Measurements from ENCODE around the gene AGAP9.
"Not testable (repeated sequence)": the region's sequence is repeated elsewhere in the genome, so short reads cannot be mapped to it uniquely, and the experiment has no call there.

AGAP9 gene

DNA sequence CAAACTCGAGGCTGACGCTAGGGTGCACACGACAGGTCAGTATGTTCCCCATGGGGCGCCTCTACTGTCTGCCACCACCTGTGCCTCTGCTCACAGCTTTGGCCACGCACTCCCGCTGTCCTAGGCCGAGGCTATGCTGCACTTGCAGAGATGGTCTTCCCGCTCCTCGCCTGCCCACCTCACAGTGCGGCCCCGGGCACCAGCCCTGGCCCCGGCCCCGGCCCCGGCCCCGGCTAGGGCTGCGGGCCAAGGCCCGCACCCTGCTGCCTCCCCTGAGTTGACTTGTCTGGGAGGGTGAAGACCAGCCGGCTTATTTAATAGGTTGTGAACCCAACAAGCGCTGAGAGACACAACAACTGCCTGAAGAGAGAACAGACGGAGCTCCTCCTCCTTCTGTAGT is at the start of gene AGAP9:
TSS of gene AGAP9 (minus strand) at position 164 of the 400 bp plus-strand sequence. CDS start at position 52, 112 bp downstream.
- not testable (repeated sequence) for DNase-seq (ENCODE audit: low spot score)

DNA sequence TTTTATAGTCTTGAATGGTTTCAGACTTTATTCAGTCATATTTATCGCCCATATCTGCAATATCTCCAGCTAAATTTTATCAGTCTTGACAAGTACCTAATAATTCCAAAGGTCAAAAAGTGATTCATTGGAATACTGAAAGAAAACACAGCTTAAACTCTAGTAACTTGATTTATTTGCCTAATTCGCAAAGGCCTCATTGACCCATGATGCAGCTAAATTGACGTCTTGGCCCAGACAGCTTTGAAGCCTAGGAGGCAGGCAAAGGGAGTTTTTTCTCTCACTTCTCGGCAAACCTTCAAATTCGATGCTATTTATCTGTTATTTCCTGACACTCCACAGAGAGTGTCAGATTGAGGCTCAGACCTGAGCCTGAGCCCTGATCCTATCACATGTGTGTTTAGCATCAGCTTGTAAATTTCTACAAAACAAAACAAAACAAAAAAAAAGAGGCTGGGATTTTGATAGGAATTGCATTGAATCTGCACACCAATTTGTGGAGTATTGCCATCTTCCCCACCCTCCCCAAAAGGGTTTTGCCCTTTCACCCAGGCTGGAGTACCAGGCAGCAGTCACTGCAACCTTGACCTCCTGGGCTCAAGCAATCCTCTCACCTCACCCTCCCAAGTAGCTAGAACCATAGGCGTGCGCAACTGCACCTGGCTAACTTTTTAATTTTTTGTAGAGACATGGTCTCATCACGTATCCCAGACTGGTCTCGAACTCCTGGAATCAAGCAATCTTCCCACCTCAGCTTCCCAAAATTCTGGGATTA is 47.9 kb upstream of the AGAP9 start:
- DNase-seq (ENCODE audit: low spot score) = not testable (repeated sequence)

DNA sequence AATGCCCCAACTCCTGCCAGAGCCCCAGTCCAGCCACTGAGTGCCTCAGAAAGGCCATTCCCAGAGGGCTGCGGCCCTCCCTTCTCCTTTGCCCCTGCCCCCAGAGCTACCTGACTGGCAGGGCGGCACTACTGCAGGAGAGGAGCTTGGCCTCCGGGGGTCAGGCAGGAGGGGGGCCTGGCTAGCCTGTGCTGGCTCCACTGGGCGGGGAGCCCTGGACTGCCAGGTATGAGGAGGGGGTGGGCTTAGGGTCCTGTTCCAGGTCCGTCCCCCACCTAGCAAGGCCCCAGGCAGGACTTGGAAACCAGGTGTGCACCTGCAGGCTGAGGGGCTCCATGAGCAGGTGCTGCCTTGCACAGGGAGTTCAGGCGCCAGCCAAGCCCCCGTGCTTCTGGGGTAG is 43.3 kb upstream of the AGAP9 start:
- DNase-seq (ENCODE audit: low spot score) = not testable (repeated sequence)

DNA sequence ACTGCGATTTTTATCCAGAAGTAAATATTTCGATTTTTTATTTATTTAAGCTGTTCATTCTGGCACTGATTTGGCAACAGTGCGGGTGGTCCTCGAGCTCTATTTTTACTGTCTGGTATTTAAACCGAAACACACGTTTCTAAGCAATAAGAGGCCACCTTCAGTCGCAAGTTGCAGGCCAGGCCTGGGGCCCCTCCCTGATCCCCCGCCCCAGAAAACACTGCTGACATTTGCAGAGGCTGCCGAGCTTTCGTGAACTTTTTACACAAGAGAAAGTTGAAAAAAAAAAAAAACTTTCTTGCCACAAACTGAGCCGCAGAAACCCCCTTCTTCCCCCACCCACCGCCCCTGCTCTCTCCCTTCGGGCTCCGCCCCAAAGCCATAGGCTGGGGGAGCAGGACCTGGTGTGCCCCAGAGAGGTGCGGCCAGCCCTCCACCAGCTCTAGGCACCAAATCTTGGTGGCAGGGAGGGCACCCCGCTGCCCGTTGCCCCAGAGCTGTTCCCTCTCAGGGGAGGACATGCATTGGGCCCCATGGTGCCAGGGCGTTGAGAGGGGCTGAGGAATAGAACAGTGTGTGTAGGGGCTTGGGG is 42.8 kb upstream of the AGAP9 start:
- DNase-seq (ENCODE audit: low spot score) = not testable (repeated sequence)

DNA sequence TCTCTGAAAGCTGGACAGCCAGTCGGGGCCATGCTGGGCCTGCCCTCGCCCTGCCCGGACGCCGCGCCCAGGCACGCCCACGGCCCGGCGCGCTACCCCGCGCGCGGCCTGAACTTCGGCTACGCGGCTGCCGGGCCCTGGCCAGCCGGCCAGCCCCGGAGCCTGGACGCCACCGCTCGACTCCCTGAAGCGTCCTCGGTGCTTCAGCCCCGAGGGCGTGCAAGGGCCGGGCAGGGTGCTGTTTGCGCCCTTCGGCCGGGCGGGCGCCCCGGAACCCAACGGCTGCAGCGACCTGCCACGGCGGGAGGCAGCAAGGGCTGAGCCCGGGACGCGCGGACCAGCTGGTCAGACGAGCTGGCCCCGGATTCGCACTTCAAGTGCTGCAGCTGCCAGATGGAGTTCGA is 42.1 kb upstream of the AGAP9 start:
- DNase-seq (ENCODE audit: low spot score) = not testable (repeated sequence)

DNA sequence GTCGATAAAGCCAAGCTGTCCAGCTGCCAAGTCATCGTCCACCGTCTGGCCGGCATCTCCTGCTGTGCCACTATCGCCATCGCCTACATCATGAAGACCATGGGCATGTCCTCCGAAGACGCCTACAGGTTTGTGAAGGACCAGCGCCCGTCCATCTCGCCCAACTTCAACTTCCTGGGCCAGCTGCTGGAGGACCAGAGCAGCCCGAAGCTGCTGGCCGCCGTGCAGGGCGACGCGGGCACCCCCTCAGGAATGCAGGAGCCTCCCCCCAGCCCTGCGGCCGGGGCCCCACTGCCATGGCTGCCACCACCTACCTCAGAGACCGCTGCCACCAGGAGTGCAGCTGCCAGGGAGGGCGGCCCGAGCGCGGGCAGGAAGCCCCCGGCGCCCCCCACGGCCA is 41.5 kb upstream of the AGAP9 start:
- DNase-seq (ENCODE audit: low spot score) = not testable (repeated sequence)

DNA sequence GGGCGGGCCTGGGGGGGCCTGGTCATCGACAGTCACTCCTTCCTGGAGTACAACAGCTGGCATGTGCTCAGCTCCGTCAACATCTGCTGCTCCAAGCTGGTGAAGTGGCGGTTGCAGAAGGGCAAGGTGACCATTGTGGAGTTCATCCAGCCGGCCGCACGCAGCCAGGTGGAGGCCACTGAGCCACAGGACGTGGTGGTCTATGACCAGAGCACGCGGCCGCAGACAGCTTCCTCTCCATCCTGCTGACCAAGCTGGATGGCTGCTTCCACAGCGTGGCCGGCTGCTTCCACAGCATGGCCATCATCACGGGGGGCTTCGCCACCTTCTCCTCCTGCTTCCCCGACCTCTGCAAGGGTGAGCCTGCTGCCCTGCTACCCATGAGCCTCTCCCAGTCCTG is 40.9 kb upstream of the AGAP9 start:
- DNase-seq (ENCODE audit: low spot score) = not testable (repeated sequence)

DNA sequence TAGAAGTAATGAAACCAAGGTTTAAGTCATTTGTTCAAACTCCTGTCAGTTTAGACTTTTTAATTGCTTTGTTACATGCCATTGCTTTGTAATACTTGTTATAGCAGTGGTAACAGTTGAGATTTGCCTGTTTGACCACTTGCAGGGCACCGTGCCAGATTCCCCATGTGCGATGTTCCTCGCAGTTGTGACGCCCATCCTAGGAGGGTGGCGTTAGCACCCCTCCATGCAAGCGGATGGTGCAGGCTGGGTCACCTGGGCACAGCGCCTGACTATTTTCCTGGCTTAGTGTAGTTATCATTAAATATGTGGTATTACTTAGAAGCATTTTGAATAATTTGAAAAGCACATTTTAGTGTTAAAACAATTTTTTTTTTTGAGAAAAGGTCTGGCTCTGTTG is 37.0 kb upstream of the AGAP9 start:
- DNase-seq (ENCODE audit: low spot score) = not testable (repeated sequence)

DNA sequence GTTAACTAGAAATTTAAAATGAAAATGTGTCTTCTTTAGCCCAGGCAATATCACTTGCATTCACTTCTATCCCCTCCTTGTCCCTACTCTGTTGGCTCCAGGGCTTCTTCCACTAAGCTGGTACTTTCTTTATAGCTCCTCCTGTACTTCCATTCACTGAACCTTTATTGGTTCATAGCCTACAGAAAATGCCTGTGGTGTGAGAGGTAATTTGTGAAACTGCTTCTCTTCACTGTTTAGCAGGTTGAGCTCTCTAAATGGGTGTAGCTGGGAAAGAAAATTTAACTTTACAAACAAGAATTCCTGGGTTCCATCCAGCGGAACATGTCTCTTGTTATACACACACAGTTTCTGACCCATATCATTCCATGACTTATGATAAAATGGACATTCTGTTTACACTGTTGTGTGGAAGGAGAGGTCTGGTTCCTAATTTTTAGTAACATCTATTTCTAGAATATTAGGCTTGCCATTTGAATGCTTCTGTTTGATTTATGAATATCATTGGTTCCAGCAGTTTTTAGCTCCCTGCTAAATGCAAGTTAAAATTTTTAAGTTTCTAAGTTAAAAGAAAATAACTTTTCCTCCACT is 36.4 kb upstream of the AGAP9 start:
- DNase-seq (ENCODE audit: low spot score) = not testable (repeated sequence)

DNA sequence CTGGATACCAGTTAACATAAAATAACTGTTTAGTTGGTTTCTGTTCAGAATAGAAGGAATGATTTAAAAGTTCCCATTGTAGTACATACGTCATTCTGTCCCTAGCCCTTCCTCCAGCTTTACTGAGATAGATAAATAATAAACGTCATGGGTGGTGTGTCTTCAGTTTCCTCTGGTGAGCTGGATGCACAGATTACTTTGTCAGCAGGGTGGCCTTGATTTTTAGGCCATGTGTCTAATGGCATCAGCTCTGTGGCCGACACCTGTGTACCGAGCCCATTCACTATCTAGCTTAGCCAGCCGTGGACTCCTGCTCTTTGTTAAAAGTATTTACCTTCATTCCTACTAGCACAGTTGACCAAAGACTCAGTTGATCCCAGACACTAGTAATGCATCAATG is 34.7 kb upstream of the AGAP9 start:
- DNase-seq (ENCODE audit: low spot score) = not testable (repeated sequence)

DNA sequence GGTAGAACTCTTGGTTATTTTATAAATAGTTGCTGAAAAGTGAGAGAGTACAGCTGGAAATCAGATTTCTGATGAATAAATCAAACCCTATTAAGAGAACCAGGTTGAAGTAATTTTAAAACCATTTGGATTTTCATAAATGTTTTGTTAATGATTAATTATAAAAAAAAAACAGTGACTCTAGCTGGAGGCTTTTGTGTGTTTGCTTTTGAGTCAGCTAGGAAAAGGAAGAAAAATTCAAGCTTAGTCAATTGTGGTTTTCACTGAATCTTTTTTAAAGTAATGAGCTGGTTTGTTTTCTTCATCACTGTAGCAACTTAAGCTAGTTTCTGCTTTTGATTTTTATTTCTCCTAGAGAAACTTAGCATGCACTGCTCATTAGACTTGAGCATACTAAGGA is 34.2 kb upstream of the AGAP9 start:
- not testable (repeated sequence) for DNase-seq (ENCODE audit: low spot score)

DNA sequence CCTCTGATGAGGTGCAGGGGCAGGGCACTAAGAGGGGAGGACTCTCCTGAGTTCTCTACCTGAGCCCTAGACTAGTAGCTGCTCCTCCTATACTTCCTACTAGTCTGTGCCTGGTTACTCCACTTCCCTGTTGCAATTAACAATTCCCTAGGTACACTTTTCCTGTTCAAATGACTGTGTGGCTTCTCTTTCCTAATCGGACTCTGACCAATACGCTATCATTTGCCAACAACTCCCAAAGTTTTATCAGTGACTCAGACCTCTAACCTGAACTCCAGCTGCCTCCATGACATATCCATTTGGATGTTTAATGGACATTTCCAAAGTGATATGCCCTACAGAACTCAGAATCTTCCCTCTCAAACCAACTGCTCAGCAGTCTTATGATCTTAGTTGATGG is 31.9 kb upstream of the AGAP9 start:
- DNase-seq (ENCODE audit: low spot score) = not testable (repeated sequence)

DNA sequence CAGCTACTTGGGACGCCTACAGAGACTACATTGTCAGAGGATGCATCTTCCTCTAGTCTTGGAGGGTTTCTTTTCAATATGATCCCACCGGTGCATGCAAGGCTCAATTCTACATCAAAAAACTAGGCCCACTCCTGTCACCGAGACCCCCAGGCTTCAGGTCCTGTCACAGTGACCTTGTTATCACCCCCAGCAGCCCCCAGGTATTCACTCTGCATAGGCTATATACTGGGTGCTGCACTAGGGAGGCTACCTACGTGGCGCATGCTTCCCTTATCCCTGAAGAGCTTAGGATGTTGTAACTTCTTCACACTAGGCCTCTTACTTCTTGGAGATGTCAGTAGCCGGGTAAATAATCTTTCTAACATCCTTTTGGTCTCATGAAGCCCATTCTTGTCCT is 31.1 kb upstream of the AGAP9 start:
- DNase-seq (ENCODE audit: low spot score) = not testable (repeated sequence)

DNA sequence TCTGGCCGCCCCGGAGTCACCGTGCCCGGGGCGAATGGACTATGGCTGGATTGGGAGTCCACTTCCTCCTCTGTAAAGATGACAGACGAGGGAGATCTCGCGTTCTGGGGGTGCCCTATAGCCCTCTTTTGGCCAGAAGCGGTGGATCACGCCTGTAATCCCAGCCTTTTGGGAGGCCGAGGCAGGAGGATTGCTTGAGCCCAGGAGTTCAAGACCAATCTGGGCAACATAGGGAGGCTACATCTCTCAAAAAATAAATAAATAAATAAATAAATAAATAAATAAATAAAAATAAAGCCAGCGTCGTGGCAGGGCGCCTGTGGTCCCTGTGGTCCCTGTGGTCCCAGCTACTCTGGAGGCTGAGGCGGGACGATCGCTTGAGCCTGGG is 30.4 kb upstream of the AGAP9 start:
- not testable (repeated sequence) for DNase-seq (ENCODE audit: low spot score)

DNA sequence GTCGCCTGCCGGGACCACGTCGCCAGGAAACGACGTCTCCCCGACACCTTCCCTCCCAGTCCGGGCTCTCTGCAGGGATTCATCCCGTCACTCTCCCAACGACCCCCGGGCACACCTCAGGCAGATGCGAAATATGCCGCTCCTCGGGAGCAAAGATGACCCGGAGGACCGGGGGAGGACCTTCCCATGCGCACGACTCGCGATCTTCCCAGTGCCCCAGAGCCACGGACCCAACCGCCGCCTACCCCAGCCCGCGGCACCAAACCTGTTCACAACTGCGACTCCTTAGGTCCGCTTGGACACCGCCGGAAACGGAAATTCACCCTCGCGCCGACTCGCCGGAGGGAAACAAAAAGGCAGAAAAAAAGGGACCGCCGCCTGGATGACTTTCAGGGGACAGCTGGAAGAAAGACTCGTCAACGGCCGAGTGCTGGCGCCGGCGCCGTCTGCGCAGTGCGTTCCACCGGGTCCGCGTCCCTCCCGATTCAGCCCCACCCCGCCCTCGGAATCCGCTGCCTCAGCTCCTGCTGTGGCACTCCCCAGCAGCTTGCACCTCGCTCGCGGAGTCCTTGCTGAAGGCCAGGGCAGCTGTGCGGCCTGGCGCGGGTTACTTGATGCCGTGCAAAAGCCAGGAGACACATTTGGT is 29.9 kb upstream of the AGAP9 start:
- peak; percentile 25 for DNase-seq (ENCODE audit: low spot score)

DNA sequence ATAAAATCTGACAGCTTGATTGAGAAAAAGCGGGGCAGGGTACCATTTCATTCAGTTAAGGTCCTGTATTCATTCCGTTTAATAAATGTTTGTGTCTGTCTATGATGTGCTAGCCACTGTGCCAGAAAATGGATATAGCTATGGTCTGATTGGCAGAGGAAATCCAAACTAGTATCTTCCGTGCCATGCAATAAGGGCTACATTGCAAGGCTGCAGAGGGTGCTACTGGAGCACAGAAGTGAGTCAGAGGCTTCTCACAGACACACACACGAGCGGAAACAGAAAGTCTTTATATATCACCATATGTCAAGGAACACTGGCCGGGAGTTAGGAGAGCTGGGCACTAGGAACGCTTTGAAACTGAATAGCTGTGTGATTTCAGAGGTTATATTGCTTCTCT is 29.3 kb upstream of the AGAP9 start:
- DNase-seq (ENCODE audit: low spot score) = not testable (repeated sequence)

DNA sequence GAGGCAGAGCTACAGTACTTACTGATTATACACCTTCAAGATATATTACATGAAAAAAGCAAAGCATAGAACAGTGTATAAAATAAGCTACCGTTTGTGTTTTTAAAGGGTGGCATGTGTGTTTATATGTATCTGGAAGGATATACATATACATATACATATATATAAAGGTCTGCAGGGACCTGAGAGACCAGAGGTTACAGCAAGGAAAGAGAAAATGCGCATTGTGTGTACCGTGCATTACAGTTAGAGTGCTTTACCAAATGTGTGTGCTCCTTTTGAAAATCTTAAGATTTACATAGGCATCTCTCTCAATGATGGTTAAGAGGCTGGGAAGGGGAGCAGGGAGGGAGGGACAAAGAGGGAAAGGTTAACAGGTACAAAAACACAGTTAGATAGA is 23.8 kb upstream of the AGAP9 start:
- not testable (repeated sequence) for DNase-seq (ENCODE audit: low spot score)

DNA sequence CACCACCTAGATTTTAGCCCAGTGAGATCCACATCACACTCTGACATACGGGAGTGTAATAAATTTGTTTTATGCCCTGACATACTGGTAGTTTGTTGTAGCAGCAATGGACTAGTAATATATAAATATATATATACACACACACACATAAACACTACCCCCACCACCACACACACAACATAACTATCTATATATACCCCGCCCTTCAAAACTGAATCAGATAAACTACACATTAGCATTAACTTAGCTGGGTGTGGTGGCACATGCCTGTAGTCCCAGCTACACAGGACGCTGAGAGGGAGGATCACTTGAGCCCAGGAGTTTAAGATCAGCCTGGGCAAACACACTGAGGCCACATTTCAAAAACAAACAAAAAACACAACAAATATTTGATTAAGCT is 13.0 kb upstream of the AGAP9 start:
- DNase-seq (ENCODE audit: low spot score) = not testable (repeated sequence)

DNA sequence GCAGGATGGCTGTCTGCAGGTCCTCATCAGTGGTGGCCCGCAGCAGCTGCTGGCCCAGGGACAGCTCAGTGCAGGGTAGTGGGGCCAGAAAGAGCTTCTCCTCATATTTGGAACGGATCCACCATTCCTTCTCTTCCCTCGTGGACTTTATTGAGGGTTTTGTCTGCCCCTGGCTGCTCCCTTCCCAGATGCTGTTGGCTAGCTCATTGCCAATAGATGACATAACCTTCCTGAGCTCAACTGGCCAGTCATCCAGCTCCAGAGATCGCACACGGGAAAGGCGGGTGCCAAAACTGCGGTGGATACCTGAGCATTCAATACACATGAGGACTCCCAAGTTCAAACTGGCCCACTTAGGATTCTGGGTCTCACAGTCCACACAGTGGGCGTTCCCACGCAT is 21.1 kb downstream of the AGAP9 start:
- DNase-seq (ENCODE audit: low spot score) = not testable (repeated sequence)

DNA sequence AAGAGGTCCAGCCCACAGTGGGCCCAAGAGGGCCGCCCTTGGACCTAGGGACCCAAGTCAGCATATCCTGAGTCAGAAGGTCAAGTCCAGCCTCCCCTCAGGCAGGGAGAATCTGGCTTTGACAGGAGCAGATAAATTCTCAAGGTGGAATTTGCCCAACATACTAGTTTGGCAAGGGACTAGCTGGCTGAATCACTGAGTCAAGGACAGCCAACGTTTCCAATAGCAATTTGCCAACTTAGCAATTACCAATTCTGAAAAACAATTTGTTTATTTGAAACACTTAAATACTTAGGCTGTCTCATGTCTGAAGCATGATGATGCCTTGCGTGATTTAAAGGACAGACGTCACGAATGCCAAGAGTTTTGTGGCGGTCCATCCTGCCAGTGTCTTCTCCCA is 29.2 kb downstream of the AGAP9 start:
- DNase-seq (ENCODE audit: low spot score) = not testable (repeated sequence)

DNA sequence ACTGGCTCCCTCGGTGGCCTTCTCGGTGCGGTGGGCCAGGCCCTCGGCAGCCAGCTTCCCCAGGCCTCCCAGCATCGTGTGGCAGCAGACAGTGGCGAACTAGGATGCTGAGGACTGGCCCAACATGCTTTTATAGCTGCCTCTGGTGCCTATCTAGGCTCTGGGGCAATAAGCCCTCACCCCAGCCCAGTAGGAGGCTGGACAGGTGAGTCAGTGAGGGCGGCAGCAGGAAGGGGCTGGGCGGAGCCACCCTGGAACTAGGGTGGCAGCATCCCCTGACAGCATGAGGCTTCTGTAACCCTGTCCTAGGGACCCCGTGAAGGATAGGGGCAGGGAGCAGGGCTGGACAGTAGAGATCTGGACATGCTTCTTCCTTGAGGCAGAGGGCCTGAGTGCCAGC is 31.8 kb downstream of the AGAP9 start, which contains the start of gene FAM25G:
TSS of gene FAM25G (minus strand) at position 101 of the 400 bp plus-strand sequence. CDS start at position 75, 26 bp downstream.
- DNase-seq (ENCODE audit: low spot score) = not testable (repeated sequence)

DNA sequence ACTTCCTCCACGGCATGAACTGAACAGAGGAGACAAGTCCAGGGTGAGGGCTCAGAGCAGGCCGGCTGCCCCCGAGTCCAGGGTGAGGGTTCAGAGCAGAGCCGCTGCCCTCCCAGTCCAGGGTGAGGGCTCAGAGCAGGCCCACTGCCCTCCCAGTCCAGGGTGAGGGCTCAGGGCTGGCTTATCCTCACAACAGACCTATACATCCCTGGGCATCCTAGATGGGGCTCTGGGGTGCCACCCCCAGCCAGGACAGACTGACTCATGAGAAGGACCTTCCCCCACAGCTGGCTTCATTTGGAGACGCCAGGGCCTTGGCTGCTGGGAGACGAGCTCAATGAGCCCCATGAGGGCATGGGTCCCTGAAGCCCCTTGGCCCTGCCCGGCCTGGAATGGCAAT is 33.8 kb downstream of the AGAP9 start:
- DNase-seq (ENCODE audit: low spot score) = not testable (repeated sequence)
